Neural crest cell (in vitro differentiated cells): ENCODE measurements around the gene COX4I2. TPM values are rescaled to one million over a fixed set of nuclear protein-coding genes. Genes with fewer than 3 reads are reported as not detected.
"Not testable (repeated sequence)": the region's sequence is repeated elsewhere in the genome, so short reads cannot be mapped to it uniquely, and the experiment has no call there.

Experiments
- DNase-seq: peaks from one replicate; pipeline ENCODE4 v3.0.0; 2021; ENCODE audit warnings: low read depth, mixed read lengths, low spot score
- H3K27ac Mint-ChIP-seq: one replicate; pipeline ENCODE4 v1.8.0; 2021; ENCODE audit warnings: mild to moderate bottlenecking, mixed read lengths; ENCODE audit not compliant: unreplicated experiment
- H3K27me3 Mint-ChIP-seq: 2 replicates; pipeline ENCODE4 v1.8.0; 2021; ENCODE audit warnings: low read depth, mild to moderate bottlenecking, mixed read lengths
- H3K36me3 Mint-ChIP-seq: 2 replicates; pipeline ENCODE4 v1.8.0; 2021; ENCODE audit warnings: low read depth, mild to moderate bottlenecking, mixed read lengths
- H3K4me1 Mint-ChIP-seq: 2 replicates; pipeline ENCODE4 v1.8.0; 2021; ENCODE audit warnings: mixed read lengths
- H3K4me3 Mint-ChIP-seq: one replicate; pipeline ENCODE4 v1.8.0; 2021; ENCODE audit warnings: mild to moderate bottlenecking, mixed read lengths
- H3K9me3 Mint-ChIP-seq: 2 replicates; pipeline ENCODE4 v1.8.0; 2021; ENCODE audit warnings: mixed read lengths
- CTCF ChIP-seq: fragments of 200-600 bp; sonication (generic); conservative IDR thresholded peaks from 2 replicates; pipeline ENCODE4 v1.5.0; 2021; ENCODE audit warnings: antibody characterized with exemption, mild to moderate bottlenecking
- total RNA-seq: library from RNA; stranded (reverse); gene quantifications from 2 replicates; pipeline ENCODE4 v1.2.1, GENCODE V29; 2021

COX4I2 gene
- total RNA-seq, 1 donor from 2014 or later: not detected

- peaks cover 64% of the 10 kb centered on the region for H3K27me3 Mint-ChIP-seq
- peak; percentile 11 for TF ChIP-seq CTCF
- H3K36me3 Mint-ChIP-seq: no peaks in the 10 kb centered on the region
- H3K4me1 Mint-ChIP-seq: peaks cover 52% of the 10 kb centered on the region
- H3K4me3 Mint-ChIP-seq: peak overlapping the region; percentile 92
- no peak overlapping the region for H3K27ac Mint-ChIP-seq
- DNase-seq: peak; percentile 33
- no peaks in the 10 kb centered on the region for H3K9me3 Mint-ChIP-seq
Measured at GRCh38 chr20:31605902-31606803, 31.6 kb upstream of the COX4I2 start.

DNA sequence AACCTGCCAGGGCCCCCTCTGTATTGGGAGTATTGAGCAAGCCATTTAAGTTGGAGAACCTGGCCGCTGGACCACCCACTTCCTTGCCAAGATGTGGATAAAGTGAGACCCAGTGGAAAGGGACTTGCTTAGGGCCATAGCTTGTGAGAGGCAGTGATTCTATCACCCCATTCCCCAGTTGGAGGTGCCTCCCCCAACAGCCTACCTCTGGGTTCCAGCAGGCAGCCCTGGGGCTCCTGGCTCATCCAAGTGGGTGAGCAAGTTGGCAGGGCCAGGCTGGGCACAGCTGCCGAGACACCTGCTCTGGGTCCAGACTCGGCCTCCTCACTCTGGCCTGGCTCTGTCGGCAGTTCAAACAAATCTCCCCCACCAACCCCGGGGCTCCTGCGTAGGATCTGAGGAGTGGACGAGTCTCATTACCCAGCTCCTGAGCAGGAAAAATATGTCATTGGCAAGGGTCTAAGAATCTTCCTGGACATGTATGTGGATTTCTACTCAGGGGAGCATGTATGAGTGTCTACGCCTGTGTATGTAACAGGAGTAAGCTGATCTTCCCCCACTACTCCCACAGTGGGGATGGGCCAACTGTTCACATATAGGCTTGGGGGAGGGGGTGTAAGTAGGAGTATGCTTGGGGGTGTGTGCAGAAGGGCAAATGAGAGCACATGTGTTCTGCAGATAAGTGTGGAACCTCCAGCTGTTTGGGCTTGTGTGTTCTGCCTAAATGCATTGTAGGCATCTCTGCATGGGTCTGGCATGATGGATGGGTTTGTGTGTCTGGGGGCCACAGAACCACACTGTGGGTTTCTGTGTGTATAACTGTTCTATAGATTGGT, 30.7 kb upstream of the COX4I2 start:
- H3K4me1 Mint-ChIP-seq: peaks cover 52% of the 10 kb centered on the region
- no peak for DNase-seq
- no peaks in the 10 kb centered on the region for H3K36me3 Mint-ChIP-seq
- no peak overlapping the region for H3K27ac Mint-ChIP-seq
- peaks cover 67% of the 10 kb centered on the region for H3K27me3 Mint-ChIP-seq
- no peak for TF ChIP-seq CTCF
- H3K4me3 Mint-ChIP-seq: peak overlapping the region; percentile 92
- H3K9me3 Mint-ChIP-seq: no peaks in the 10 kb centered on the region

GRCh38 chr20:31607640-31608250, 30.0 kb upstream of the COX4I2 start:
- Mint-ChIP-seq H3K36me3 (no peaks in the 10 kb centered on the region), H3K9me3 (no peaks in the 10 kb centered on the region), H3K27ac (no peak overlapping the region), H3K4me3 (peak overlapping the region; percentile 77), H3K4me1 (peaks cover 51% of the 10 kb centered on the region), H3K27me3 (peaks cover 66% of the 10 kb centered on the region)
- DNase-seq: no peak
- TF ChIP-seq CTCF: no peak

DNA sequence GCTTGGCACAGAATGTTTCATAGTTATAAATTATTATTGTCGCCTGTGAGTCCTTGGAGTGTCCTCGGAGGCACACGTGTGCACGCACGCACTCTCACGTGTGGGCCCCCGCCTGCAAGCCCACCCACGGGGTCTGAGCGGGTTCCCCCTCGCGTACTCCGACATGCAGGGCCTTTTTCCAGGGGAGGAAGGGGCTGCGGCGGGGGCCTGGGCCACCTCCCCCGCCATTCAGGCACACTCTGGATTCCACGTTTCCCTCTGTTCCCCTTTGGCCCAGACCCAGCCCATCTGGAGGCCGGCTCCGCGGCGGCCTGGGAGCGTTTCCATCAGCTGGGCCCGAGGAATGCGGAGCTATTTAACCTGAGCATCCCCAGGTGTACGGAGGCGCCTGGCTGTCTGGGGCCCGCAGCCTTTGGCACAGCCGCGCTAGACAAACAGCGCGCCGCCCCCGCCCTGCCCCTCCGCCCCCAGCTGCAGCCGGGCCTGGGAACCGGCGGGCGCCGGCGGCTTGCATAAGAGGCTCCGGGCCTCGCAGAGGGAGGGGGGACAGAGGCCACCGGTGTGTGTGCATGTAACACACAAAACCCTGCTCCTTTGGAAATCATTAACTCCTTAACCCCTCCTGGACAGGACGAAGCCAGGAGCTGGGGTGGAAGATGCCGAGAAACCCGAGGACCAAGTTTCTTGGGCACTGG, 29.3 kb upstream of the COX4I2 start:
- peak overlapping the region; percentile 79 for H3K4me3 Mint-ChIP-seq
- H3K27me3 Mint-ChIP-seq: peaks cover 67% of the 10 kb centered on the region
- H3K36me3 Mint-ChIP-seq: no peaks in the 10 kb centered on the region
- no peaks in the 10 kb centered on the region for H3K9me3 Mint-ChIP-seq
- no peak for DNase-seq
- TF ChIP-seq CTCF: no peak
- peaks cover 52% of the 10 kb centered on the region for H3K4me1 Mint-ChIP-seq
- no peak overlapping the region for H3K27ac Mint-ChIP-seq

DNA sequence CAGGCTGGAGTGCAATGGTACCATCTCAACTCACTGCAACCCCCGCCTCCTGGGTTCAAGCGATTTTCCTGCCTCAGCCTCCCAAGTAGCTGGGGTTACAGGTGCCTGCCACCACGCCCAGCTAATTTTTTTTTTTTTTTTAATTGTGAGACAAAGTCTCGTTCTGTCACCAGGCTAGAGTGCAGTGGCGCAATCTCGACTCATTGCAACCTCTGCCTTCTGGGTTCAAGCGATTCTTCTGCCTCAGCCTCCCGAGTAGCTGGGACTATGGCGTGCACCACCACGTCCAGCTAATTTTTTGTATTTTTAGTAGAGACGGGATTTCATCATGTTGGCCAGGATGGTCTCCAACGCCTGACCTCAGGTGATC, 25.5 kb upstream of the COX4I2 start:
- H3K27ac Mint-ChIP-seq, H3K4me3 Mint-ChIP-seq, H3K36me3 Mint-ChIP-seq, DNase-seq, H3K9me3 Mint-ChIP-seq: not testable (repeated sequence)
- Mint-ChIP-seq H3K27me3 (peaks cover 41% of the 10 kb centered on the region), H3K4me1 (peaks cover 20% of the 10 kb centered on the region)
